Sigmoid colon (tissue), 7 donors: ENCODE results near the gene KCNK6. TPM values are rescaled to one million over a fixed set of nuclear protein-coding genes. Genes with fewer than 3 reads are reported as not detected.

Experiments
- DNase-seq: peaks from one replicate; pipeline ENCODE4 v3.0.0-alpha.2; 2019
- H3K27ac ChIP-seq, 4 donors: fragments of 200-600 bp; sonication (generic); one replicate each; pipeline ENCODE4 v1.5.1; 2016 to 2019; ENCODE audit warnings: mild to moderate bottlenecking in 1 of 4
- H3K27me3 ChIP-seq, 3 donors: fragments of 200-600 bp; sonication (generic); one replicate each; pipeline ENCODE4 v1.5.1; 2019; ENCODE audit warnings: mild to moderate bottlenecking in 1 of 3
- H3K36me3 ChIP-seq, 4 donors: fragments of 200-600 bp; sonication (generic); one replicate each; pipeline ENCODE4 v1.5.1; 2016 to 2019
- H3K4me1 ChIP-seq, 4 donors: fragments of 200-600 bp; sonication (generic); one replicate each; pipeline ENCODE4 v1.5.1; 2017 to 2019
- H3K4me3 ChIP-seq, 4 donors: fragments of 200-600 bp; sonication (generic); one replicate each; pipeline ENCODE4 v1.5.1; 2017 to 2019; ENCODE audit warnings: mild to moderate bottlenecking in 2 of 4, moderate library complexity in 1 of 4
- H3K9me3 ChIP-seq, 4 donors: fragments of 200-600 bp in 3 of 4; sonication (generic) in 3 of 4; one replicate each; pipeline versions ENCODE4 v1.5.1 to v1.6.1; 2013 to 2019
- CTCF ChIP-seq, 4 experiments: fragments of 450-650 bp in 3 of 4; fragments of 200-600 bp in 1 of 4; IDR thresholded peaks; one replicate each; pipeline ENCODE4 v1.5.1; 2016 to 2019; ENCODE audit warnings: antibody characterized with exemption in 4 of 4, mild to moderate bottlenecking in 3 of 4, moderate library complexity in 2 of 4
- EP300 ChIP-seq, 4 donors: sonication (generic); formaldehyde crosslinking; IDR thresholded peaks; one replicate each; pipeline ENCODE4 v1.6.1; 2017; ENCODE audit warnings: antibody characterized with exemption in 4 of 4
- POLR2A ChIP-seq, 2 donors: fragments of 450-650 bp; IDR thresholded peaks; one replicate each; pipeline ENCODE4 v1.6.1; 2016; ENCODE audit warnings: antibody characterized with exemption in 2 of 2, mild to moderate bottlenecking in 2 of 2, moderate library complexity in 2 of 2
- POLR2AphosphoS5 ChIP-seq, 4 donors: sonication (generic); formaldehyde crosslinking; IDR thresholded peaks; one replicate each; pipeline ENCODE4 v1.6.1; 2017; ENCODE audit warnings: antibody characterized with exemption in 4 of 4
- WGBS, 2 donors: extraction: QIAGEN DNeasy Blood & Tissue Kit; methylation state at CpG; one replicate each; pipeline ENCODE4 v1.1.7; 2013; 5-methylcytosine and 5-hydroxymethylcytosine counted together
- intact Hi-C: fragments of 100-400 bp; cut with DNase I; formaldehyde crosslinking; loops from one replicate; pipeline ENCODE4 v1.15.1; 2023
- polyA plus RNA-seq, 3 donors: library from polyadenylated mRNA; stranded (reverse); fragments of 200-250 nt; gene quantifications; one replicate each; pipeline ENCODE4 v1.2.3, GENCODE V29; 2013
- small RNA-seq, 3 donors: library from RNA; depleted of rRNA; stranded (forward); fragments of <200 nt; gene quantifications; one replicate each; pipeline ENCODE3, GENCODE V24; 2016
- total RNA-seq, 4 donors: library from RNA; depleted of rRNA; stranded (reverse); fragments of >200 nt; gene quantifications; one replicate each; pipeline ENCODE4 v1.1.0, GENCODE V29; 2016
- donor health status: healthy with polysubstance abuse.
- donor health status: Bipolar disorder and iron deficiency.
- donor health status: healthy.

KCNK6 gene
- total and polyA plus RNA-seq, 7 donors: 5.4 to 24.6 (median 12.1) TPM

- no peak for TF ChIP-seq POLR2A (IDR thresholded peaks at IDR 0.05)
- TF ChIP-seq POLR2AphosphoS5 (IDR thresholded peaks at IDR 0.05): no peak
- TF ChIP-seq CTCF (IDR thresholded peaks at IDR 0.05): no peak
- TF ChIP-seq EP300 (IDR thresholded peaks at IDR 0.05): no peak
- intact Hi-C loops: no loop called here
- WGBS, 2 donors: 95 to 96% methylated on average over 9 of the region's 9 CpGs
- peaks cover 49 to 90% (median 61%) of the 10 kb centered on the region in 4 donors for H3K36me3 ChIP-seq
- peaks cover 2 to 65% (median 60%) of the 10 kb centered on the region in 3 donors for H3K27me3 ChIP-seq
- H3K9me3 ChIP-seq: no peaks in the 10 kb centered on the region
- H3K27ac ChIP-seq: no peak overlapping the region
- H3K4me1 ChIP-seq: peaks cover 0 to 18% (median 11%) of the 10 kb centered on the region in 4 donors
- H3K4me3 ChIP-seq: no peak overlapping the region
- no peak for DNase-seq
These were observed 61.5 kb downstream of the KCNK6 start for GRCh38 chr19:38381138-38381537.

Small RNA genes within 50 kb of the gene (small RNA-seq; reads per million reads assigned to genes)
- 0 reads per million in 3 donors for gene RF00019

Other genes starting within 250 kb of the KCNK6 start
- not detected for gene DPF1, start 95.6 kb upstream of the KCNK6 start, total RNA-seq
- gene DPF1, start 95.6 kb upstream of the KCNK6 start, polyA plus RNA-seq: 1 to 10 TPM in 1 of 3 donors, under 1 TPM in 1, not detected in 1; 0.12 to 1.4 TPM
- 100 to 1,000 TPM; 441 to 736 (median 473) TPM for gene PPP1R14A, start 63.5 kb upstream of the KCNK6 start, total RNA-seq
- gene PPP1R14A, start 63.5 kb upstream of the KCNK6 start, polyA plus RNA-seq: 10 to 100 TPM; 24.6 to 93.9 (median 29.9) TPM
- 10 to 100 TPM; 14.3 to 20.7 (median 16.6) TPM for gene SPINT2, start 55.3 kb upstream of the KCNK6 start, total RNA-seq
- gene SPINT2, start 55.3 kb upstream of the KCNK6 start, polyA plus RNA-seq: 100 to 1,000 TPM; 170 to 616 (median 178) TPM
- gene C19orf33, start 15.6 kb upstream of the KCNK6 start, total RNA-seq: 10 to 100 TPM in 1 of 4 donors, 1 to 10 TPM in 1, not detected in 2; 5.8 to 18.2 TPM
- 1,000 to 10,000 TPM in 2 of 3 donors, 100 to 1,000 TPM in 1; 704 to 2,364 (median 1,405) TPM for gene C19orf33, start 15.6 kb upstream of the KCNK6 start, polyA plus RNA-seq
- 10 to 100 TPM; 12.5 to 22.5 (median 15.8) TPM for gene YIF1B, start 3.9 kb upstream of the KCNK6 start, total RNA-seq
- gene YIF1B, start 3.9 kb upstream of the KCNK6 start, polyA plus RNA-seq: 10 to 100 TPM; 13.8 to 77.5 (median 14.3) TPM
- 1 to 10 TPM; 2.3 to 5.5 (median 4.4) TPM for gene CATSPERG, start 16.0 kb downstream of the KCNK6 start, total RNA-seq
- gene CATSPERG, start 16.0 kb downstream of the KCNK6 start, polyA plus RNA-seq: 1 to 10 TPM in 1 of 3 donors, under 1 TPM in 1, not detected in 1; 0.69 to 7.7 TPM
- 100 to 1,000 TPM; 129 to 271 (median 158) TPM for gene PSMD8, start 54.7 kb downstream of the KCNK6 start, total RNA-seq
- 100 to 1,000 TPM; 125 to 158 (median 147) TPM for gene PSMD8, start 54.7 kb downstream of the KCNK6 start, polyA plus RNA-seq
- not detected for gene GGN, start 68.2 kb downstream of the KCNK6 start, total RNA-seq
- under 1 TPM in 1 of 3 donors, not detected in 2; 0.28 TPM for gene GGN, start 68.2 kb downstream of the KCNK6 start, polyA plus RNA-seq
- gene SPRED3, start 68.9 kb downstream of the KCNK6 start, total RNA-seq: 1 to 10 TPM in 1 of 4 donors, under 1 TPM in 2, not detected in 1; 0.27 to 1.5 (median 0.36) TPM
- gene SPRED3, start 68.9 kb downstream of the KCNK6 start, polyA plus RNA-seq: under 1 TPM in 2 of 3 donors, not detected in 1; under 0.01 to 0.47 TPM
- gene FAM98C, start 83.2 kb downstream of the KCNK6 start, total RNA-seq: 10 to 100 TPM; 17.2 to 27.2 (median 18.6) TPM
- gene FAM98C, start 83.2 kb downstream of the KCNK6 start, polyA plus RNA-seq: 10 to 100 TPM; 26.1 to 30.0 (median 27.0) TPM
- 1 to 10 TPM; 2.5 to 3.6 (median 3.2) TPM for gene RASGRP4, start 106.4 kb downstream of the KCNK6 start, total RNA-seq
- 1 to 10 TPM in 1 of 3 donors, under 1 TPM in 2; 0.69 to 3.6 (median 0.90) TPM for gene RASGRP4, start 106.4 kb downstream of the KCNK6 start, polyA plus RNA-seq
- gene RYR1, start 113.8 kb downstream of the KCNK6 start, total RNA-seq: 1 to 10 TPM in 3 of 4 donors, under 1 TPM in 1; 0.71 to 4.1 (median 2.0) TPM
- under 1 TPM; under 0.01 to 0.85 (median under 0.01) TPM for gene RYR1, start 113.8 kb downstream of the KCNK6 start, polyA plus RNA-seq